GM23248 (cell line): Measurements from ENCODE around the gene GNAL.

Experiments used
- EZH2 ChIP-seq: fragments of 200-600 bp; sonication (generic); IDR thresholded peaks from 2 replicates; pipeline ENCODE4 v1.6.1; 2018; ENCODE audit warnings: antibody characterized with exemption, mild to moderate bottlenecking; ENCODE audit not compliant: insufficient read depth, poor library complexity, severe bottlenecking
- EZH2phosphoT487 ChIP-seq: fragments of 200-600 bp; sonication (generic); IDR thresholded peaks from 2 replicates; pipeline ENCODE4 v1.6.1; 2018; ENCODE audit warnings: antibody characterized with exemption, moderate library complexity, mild to moderate bottlenecking, low read depth; ENCODE audit not compliant: insufficient read depth

DNA sequence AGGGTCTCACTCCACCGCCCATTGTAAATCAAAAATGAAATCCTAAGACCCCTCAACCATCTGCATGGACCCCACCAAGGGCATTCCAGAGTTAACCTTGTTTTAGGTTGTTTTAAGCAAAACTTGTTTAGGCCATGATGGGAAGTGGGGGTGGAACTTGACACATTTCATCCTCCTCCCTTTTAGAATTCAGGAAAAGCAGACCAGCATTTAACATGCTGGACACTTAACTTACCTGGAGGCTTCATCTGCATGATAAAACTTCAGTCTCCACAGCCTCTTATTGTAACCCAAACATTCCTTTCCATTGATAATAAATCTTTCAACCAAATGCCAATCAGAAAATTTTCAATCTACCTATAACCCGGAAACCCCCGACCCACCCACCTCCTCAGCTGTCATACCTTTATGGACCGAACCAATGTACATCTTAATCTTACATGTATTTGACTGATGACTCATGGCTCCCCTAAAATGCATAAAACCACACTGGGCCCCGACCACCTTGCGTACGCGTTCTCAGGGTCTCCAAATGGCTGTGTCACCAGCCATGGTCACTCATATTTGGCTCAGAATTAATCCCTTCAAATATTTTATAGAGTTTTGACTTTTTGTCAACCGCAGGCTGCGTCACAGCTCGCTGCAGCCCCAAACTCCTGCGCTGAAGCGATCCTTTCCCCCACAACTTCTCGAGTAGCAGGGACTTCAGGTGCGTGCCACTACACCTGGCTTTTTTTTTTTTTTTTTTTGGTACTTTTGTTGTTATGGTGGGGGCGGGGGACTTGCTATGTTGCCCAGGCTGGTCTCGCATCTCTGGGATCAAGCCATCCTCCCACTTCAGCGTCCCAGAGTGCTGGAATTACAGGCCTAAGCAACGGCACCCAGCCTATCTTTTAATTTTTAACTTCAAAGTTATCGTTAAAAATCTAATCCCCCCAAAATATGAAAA is 218.1 kb downstream of the GNAL start:
- no peak for TF ChIP-seq EZH2phosphoT487
- no peak for TF ChIP-seq EZH2
